C4-2B (cell line): Measurements from ENCODE around the gene CHPF.

ENCODE experiments used
- H3K27ac ChIP-seq: fragments of 450-650 bp; 2 replicates; pipeline ENCODE4 v1.5.1; 2017
- CTCF ChIP-seq: fragments of 450-650 bp; conservative IDR thresholded peaks from 2 replicates; pipeline ENCODE4 v1.5.1; 2017; ENCODE audit warnings: mild to moderate bottlenecking
- ZFX ChIP-seq: fragments of 450-650 bp; IDR thresholded peaks from 2 replicates; pipeline ENCODE4 v1.6.1; 2017

CHPF gene

GRCh38 chr2:219495531-219496122 is 48.0 kb downstream of the CHPF start:
- H3K27ac ChIP-seq = no peak overlapping the region
- peak; percentile 69 for TF ChIP-seq CTCF
- no peak for TF ChIP-seq ZFX

GRCh38 chr2:219494952-219495530 is 48.6 kb downstream of the CHPF start:
- no peak for TF ChIP-seq ZFX
- TF ChIP-seq CTCF = no peak
- H3K27ac ChIP-seq = no peak overlapping the region

- no peak overlapping the region for H3K27ac ChIP-seq
- TF ChIP-seq ZFX = no peak
- TF ChIP-seq CTCF = no peak
Measured at GRCh38 chr2:219493086-219493485, 50.5 kb downstream of the CHPF start.

- no peak overlapping the region for H3K27ac ChIP-seq
- TF ChIP-seq CTCF = no peak
- TF ChIP-seq ZFX = no peak
Measured at GRCh38 chr2:219492575-219492974, 51.0 kb downstream of the CHPF start.

GRCh38 chr2:219491278-219491963 is 52.2 kb downstream of the CHPF start:
- no peak for TF ChIP-seq CTCF
- TF ChIP-seq ZFX = no peak

GRCh38 chr2:219490600-219491130 is 52.9 kb downstream of the CHPF start:
- no peak overlapping the region for H3K27ac ChIP-seq
- no peak for TF ChIP-seq CTCF
- TF ChIP-seq ZFX = no peak

More at GRCh38 chr2:219491278-219491963, 52.2 kb downstream of the CHPF start:
- H3K27ac ChIP-seq = no peak overlapping the region

GRCh38 chr2:219490186-219490585 is 53.4 kb downstream of the CHPF start:
- TF ChIP-seq CTCF = no peak
- no peak for TF ChIP-seq ZFX
- no peak overlapping the region for H3K27ac ChIP-seq
